ENCODE results near the gene S100A10.

The S100A10 gene

GRCh38 chr1:151953409-151954094 is 40.1 kb downstream of the S100A10 start:
- no peak for DNase-seq
- Histone ChIP-seq H3K27ac (no peak overlapping the region), H3K4me3 (ENCODE audit: low read depth, low read length) (no peak overlapping the region), H3K36me3 (replicated peaks) (no peaks in the 10 kb centered on the region), H3K27me3 (replicated peaks) (no peaks in the 10 kb centered on the region)
- in situ Hi-C loops (cut with HindIII; ENCODE audit: low pct_ligation_motif_present, low sequenced_read_pairs): no loop called here
- TF ChIP-seq CTCF (IDR thresholded peaks at IDR 0.05; ENCODE audit: low read depth, low read length, missing control alignments): no peak

- in situ Hi-C loops (cut with HindIII; ENCODE audit: low pct_ligation_motif_present, low sequenced_read_pairs): no loop called here
- Histone ChIP-seq H3K27ac (no peak overlapping the region), H3K36me3 (replicated peaks) (no peaks in the 10 kb centered on the region), H3K27me3 (replicated peaks) (no peaks in the 10 kb centered on the region), H3K4me3 (ENCODE audit: low read depth, low read length) (no peak overlapping the region)
- no peak for DNase-seq
- TF ChIP-seq CTCF (IDR thresholded peaks at IDR 0.05; ENCODE audit: low read depth, low read length, missing control alignments): no peak
These were observed 40.8 kb downstream of the S100A10 start for GRCh38 chr1:151952811-151953210.

- TF ChIP-seq CTCF (IDR thresholded peaks at IDR 0.05; ENCODE audit: low read depth, low read length, missing control alignments): no peak
- Histone ChIP-seq H3K4me3 (ENCODE audit: low read depth, low read length) (no peak overlapping the region), H3K27ac (no peak overlapping the region), H3K27me3 (replicated peaks) (no peaks in the 10 kb centered on the region), H3K36me3 (replicated peaks) (no peaks in the 10 kb centered on the region)
- in situ Hi-C loops (cut with HindIII; ENCODE audit: low pct_ligation_motif_present, low sequenced_read_pairs): no loop called here
- DNase-seq: no peak
These were observed 44.1 kb downstream of the S100A10 start for GRCh38 chr1:151949371-151950193.

GRCh38 chr1:151948506-151948905 is 45.2 kb downstream of the S100A10 start:
- Histone ChIP-seq H3K36me3 (replicated peaks) (no peaks in the 10 kb centered on the region), H3K27me3 (replicated peaks) (no peaks in the 10 kb centered on the region), H3K27ac (no peak overlapping the region), H3K4me3 (ENCODE audit: low read depth, low read length) (no peak overlapping the region)
- in situ Hi-C loops (cut with HindIII; ENCODE audit: low pct_ligation_motif_present, low sequenced_read_pairs): no loop called here
- no peak for TF ChIP-seq CTCF (IDR thresholded peaks at IDR 0.05; ENCODE audit: low read depth, low read length, missing control alignments)
- DNase-seq: no peak

- no peaks in the 10 kb centered on the region for H3K27me3 ChIP-seq (replicated peaks)
- in situ Hi-C loops (cut with HindIII; ENCODE audit: low pct_ligation_motif_present, low sequenced_read_pairs): no loop called here
- no peak overlapping the region for H3K27ac ChIP-seq
- no peak for TF ChIP-seq CTCF (IDR thresholded peaks at IDR 0.05; ENCODE audit: low read depth, low read length, missing control alignments)
- H3K36me3 ChIP-seq (replicated peaks): no peaks in the 10 kb centered on the region
- H3K4me3 ChIP-seq (ENCODE audit: low read depth, low read length): no peak overlapping the region
- DNase-seq: no peak
These were observed 46.5 kb downstream of the S100A10 start for GRCh38 chr1:151947140-151947539.

Data from brain microvascular endothelial cell (primary cell).